Ramos (cell line): ENCODE data around the gene DDX46.
"Not testable (repeated sequence)": the region's sequence is repeated elsewhere in the genome, so short reads cannot be mapped to it uniquely, and the experiment has no call there.

ENCODE experiments used
- in situ Hi-C: fragments of 300-500 bp; cut with MboI; formaldehyde crosslinking; loops from one replicate; pipeline ENCODE4 v1.14.3; 2022; ENCODE audit warnings: low sequenced_read_pairs; ENCODE audit not compliant: unreplicated experiment

DDX46 gene

GRCh38 chr5:134837530-134838181 lies 79.1 kb downstream of the DDX46 start:
- in situ Hi-C loops: no loop called here

GRCh38 chr5:134838361-134838760 lies 79.8 kb downstream of the DDX46 start:
- in situ Hi-C loops: not testable (repeated sequence)

GRCh38 chr5:134840811-134841210 lies 82.2 kb downstream of the DDX46 start:
- in situ Hi-C loops: no loop called here

GRCh38 chr5:134844252-134844651 lies 85.7 kb downstream of the DDX46 start:
- in situ Hi-C loops: no loop called here

GRCh38 chr5:134845335-134845851 lies 86.8 kb downstream of the DDX46 start:
- in situ Hi-C loops: no loop called here

DNA sequence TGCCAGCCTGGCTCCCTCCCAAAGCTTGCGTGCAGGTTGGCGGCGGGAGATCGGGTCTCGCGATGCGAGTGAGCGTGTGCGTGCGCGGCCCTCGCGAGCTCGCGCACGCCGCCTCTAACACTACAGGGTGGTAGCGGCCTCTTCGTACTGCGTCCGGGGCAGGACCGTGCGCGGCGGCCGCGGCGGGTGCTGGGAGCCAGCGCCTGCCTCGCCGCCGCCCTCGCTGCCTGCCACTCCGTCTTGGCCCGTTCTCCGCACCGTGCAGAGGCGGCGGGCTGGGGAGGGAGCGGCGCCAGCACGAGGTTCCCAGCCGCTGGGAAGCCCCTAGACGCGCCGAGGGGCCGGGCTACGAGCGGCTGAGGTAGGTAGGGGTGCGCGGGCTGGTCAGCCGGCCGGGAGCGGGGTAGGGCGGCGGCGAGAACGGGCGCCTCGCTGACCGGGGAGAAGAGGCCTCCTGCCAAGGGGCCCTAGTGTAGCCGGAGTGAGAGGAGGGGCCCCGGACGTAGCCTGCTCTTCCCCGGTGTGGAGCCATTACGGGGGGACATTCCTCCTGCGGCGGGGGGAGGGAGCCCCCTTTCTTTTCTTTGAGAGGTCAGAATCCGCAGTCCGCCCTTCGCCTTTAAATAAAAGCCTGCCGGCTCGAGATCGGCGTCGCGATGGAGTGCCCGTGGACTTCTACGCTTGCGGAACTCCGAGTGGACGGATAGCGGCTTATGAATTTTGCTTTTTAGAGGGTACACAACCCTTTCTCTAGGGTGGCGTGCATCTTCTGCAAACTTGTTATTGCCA lies 87.5 kb downstream of the DDX46 start, which contains the start of gene C5orf24:
C5orf24 (plus strand) TSS at position 117 of the 789 bp plus-strand sequence. CDS start 8,933 bp downstream, outside the sequence.
- in situ Hi-C loops: no loop called here

DNA sequence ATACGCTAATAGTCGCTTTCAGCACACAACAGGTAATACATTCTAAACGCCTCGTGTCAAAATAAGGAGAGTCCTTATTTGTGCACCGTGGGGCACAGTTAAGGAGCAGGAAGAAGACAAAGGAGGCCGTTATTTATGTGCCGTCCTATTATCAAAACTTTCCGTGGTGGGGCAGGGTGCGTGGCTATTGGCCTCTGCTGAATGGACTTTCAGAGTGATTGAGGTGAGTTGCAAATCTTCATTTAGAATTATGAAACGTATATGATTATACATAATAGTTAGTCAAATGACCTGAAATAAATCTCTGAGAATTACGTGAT lies 88.0 kb downstream of the DDX46 start:
- in situ Hi-C loops: no loop called here

DNA sequence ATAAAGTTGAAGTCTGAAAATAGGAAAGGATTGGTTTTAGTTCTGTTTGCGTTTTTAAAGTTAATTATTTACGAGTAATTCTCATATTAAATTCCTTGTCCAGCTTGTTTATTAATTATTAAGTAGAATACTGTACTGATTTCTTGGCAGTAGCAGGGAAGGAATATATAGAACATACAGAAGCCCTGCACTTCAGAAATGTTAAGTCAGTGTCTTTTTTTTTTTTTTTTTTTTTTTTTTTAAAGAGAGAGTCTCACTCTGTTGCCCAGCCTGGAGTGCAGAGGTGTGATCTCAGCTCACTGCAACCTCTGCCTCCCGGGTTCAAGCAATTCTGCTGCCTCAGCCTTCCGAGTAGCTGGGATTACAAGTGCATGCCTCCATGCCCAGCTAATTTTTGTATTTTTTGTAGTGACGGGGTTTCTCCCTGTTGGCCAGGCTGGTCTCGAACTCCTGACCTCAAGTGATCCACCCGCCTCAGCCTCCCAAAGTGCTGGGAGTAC lies 90.9 kb downstream of the DDX46 start:
- in situ Hi-C loops: not testable (repeated sequence)

DNA sequence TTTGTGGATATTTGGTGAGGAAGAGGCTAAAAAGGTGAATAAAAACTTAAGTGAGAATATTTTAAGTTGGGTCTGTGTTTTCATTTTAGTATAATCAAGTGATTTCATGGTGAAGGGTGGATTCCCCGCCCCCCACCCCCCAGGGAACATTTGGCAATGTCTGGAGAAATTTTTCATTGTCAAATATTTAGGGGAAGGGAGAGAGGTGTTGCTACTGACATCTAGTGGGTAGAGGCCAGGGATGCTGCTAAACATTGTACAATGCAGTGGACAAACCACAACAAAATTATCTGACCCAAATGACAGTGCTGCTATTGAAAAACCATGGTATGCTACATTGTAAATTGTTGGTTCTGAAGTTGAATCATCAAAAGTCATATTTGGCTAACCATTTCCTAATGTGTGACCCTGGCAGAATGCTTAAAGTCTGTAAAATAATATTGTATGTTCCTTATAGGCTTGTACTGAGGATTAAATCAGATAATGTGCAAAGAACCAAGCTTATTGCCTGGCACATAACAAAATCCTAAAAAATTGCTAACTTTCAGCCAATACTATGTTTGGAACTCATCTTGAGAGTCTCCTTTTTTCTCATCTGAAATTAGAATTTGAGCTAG lies 92.8 kb downstream of the DDX46 start:
- in situ Hi-C loops: no loop called here

DNA sequence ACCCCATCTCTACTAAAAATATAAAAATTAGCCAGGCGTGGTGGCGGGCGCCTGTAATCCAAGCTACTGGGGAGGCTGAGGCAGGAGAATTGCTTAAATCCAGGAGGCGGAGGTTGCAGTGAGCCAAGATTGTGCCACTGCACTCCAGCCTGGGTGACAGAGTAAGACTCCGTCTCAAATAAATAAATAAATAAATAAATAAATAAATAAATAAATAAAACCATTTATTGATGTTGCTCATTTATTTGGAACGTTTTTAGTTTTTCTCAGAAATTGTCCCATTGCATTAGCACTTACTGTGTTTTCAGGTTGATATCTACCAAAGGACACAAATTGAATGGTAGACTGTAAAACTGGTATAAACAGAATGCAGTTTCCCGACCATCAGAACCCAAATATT lies 97.9 kb downstream of the DDX46 start:
- in situ Hi-C loops: not testable (repeated sequence)

GRCh38 chr5:134857401-134857800 lies 98.8 kb downstream of the DDX46 start:
- in situ Hi-C loops: no loop called here

DNA sequence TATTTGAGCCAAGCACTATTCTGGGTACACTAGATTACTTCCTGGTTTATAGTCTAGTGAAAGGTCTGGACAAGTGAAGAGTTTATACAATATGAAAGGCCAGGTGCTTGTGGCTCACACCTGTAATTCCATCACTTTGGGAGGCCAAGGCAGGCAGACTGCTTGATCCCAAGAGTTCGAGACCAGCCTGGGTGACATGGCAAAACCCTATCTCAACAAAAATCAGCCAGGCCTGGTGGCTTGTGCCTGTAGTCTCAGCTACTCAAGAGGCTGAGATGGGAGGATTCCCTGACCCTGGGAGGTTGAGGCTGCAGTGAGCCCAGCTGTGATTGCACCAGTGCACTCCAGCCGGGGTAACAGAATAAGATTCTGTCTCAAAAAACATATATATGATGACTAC lies 106.1 kb downstream of the DDX46 start:
- in situ Hi-C loops: no loop called here

DNA sequence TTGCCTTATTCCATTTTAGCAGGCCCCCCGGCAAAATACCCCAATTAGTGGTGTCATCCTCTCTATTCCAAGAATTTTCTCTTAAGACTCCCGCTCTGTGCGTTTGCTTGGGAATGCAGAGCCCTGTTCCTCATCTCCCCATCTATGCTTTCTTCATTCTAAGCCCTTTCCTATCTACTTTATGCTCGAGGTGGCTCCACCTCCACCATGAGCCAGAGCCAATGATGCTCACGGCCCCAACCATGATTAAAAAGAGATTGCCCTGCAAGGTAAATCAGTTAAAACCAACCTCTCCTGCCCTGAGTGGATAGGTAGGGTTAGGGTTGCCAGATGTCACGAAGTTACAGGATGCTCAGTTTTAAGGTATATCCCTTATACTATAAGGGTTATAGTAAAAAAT lies 114.9 kb downstream of the DDX46 start:
- in situ Hi-C loops: no loop called here

GRCh38 chr5:134873987-134874830 lies 115.6 kb downstream of the DDX46 start, which contains the start of gene TXNDC15:
TXNDC15 (plus strand) TSS chr5:134874371; CDS start chr5:134874428, 57 bp downstream.
- in situ Hi-C loops: no loop called here

- in situ Hi-C loops: no loop called here
Observed at GRCh38 chr5:134874831-134875655, 116.5 kb downstream of the DDX46 start.

GRCh38 chr5:134877159-134877558 lies 118.6 kb downstream of the DDX46 start:
- in situ Hi-C loops: no loop called here

DNA sequence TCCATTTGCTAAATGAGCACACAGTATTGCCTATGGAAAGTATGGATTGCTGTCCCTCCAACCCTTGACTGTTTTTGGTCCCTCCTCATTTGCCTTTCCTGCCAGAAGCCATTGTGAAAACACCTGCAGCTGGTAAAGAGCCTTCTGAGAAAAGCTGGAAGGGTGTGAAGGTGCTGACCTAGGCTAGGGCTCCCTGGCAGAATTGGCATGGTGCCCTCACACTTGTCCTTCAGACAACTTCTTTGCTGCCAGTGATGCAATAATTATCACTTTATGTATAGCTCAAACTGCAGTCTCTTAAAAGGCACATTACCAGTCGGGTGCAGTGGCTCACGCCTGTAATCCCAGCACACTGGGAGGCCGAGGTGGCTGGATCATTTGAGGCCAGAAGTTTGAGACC lies 119.8 kb downstream of the DDX46 start:
- in situ Hi-C loops: no loop called here

GRCh38 chr5:134879456-134879855 lies 120.9 kb downstream of the DDX46 start:
- in situ Hi-C loops: no loop called here
